ENCODE data around the gene MAN2C1.

DNA sequence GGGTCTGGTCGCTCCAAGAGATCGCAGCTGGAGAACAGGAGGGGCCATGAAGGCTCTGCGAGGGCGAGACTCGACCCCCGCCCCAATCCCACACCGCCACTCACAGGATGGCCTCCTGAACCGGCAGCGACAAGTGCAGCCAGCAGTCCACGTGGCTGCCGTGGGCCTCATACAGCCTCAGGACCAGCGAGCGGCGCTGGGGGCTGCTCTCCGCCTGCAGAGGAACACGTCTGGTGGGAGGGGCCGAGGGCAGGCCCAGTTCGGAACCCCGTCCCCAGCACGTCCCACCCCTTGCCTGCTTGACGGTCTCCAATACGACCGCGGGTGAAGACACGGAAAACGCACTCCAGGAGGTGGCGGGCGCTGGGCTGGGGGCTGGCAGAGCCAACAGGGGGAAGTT, 12.4 kb downstream of the MAN2C1 start:
- TF ChIP-seq, protein P1, sequence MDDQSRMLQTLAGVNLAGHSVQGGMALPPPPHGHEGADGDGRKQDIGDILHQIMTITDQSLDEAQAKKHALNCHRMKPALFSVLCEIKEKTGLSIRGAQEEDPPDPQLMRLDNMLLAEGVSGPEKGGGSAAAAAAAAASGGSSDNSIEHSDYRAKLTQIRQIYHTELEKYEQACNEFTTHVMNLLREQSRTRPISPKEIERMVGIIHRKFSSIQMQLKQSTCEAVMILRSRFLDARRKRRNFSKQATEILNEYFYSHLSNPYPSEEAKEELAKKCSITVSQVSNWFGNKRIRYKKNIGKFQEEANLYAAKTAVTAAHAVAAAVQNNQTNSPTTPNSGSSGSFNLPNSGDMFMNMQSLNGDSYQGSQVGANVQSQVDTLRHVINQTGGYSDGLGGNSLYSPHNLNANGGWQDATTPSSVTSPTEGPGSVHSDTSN (CRISPR knock-in tag; IDR thresholded peaks at IDR 0.05), result no peak
- TF ChIP-seq ZBTB1 (tag by site-specific recombination; IDR thresholded peaks at IDR 0.05), result no peak
- no peak for TF ChIP-seq ZEB2 (tag by site-specific recombination; IDR thresholded peaks at IDR 0.05)
- no peak for TF ChIP-seq ZNF133 (tag by site-specific recombination; IDR thresholded peaks at IDR 0.05)
- TF ChIP-seq, protein P2, sequence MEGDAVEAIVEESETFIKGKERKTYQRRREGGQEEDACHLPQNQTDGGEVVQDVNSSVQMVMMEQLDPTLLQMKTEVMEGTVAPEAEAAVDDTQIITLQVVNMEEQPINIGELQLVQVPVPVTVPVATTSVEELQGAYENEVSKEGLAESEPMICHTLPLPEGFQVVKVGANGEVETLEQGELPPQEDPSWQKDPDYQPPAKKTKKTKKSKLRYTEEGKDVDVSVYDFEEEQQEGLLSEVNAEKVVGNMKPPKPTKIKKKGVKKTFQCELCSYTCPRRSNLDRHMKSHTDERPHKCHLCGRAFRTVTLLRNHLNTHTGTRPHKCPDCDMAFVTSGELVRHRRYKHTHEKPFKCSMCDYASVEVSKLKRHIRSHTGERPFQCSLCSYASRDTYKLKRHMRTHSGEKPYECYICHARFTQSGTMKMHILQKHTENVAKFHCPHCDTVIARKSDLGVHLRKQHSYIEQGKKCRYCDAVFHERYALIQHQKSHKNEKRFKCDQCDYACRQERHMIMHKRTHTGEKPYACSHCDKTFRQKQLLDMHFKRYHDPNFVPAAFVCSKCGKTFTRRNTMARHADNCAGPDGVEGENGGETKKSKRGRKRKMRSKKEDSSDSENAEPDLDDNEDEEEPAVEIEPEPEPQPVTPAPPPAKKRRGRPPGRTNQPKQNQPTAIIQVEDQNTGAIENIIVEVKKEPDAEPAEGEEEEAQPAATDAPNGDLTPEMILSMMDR (tag by site-specific recombination; IDR thresholded peaks at IDR 0.05), result no peak
- no peak for TF ChIP-seq FEZF1 (tag by site-specific recombination; IDR thresholded peaks at IDR 0.05)
- TF ChIP-seq, protein P3, sequence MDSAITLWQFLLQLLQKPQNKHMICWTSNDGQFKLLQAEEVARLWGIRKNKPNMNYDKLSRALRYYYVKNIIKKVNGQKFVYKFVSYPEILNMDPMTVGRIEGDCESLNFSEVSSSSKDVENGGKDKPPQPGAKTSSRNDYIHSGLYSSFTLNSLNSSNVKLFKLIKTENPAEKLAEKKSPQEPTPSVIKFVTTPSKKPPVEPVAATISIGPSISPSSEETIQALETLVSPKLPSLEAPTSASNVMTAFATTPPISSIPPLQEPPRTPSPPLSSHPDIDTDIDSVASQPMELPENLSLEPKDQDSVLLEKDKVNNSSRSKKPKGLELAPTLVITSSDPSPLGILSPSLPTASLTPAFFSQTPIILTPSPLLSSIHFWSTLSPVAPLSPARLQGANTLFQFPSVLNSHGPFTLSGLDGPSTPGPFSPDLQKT (IDR thresholded peaks at IDR 0.05; ENCODE audit: borderline replicate concordance, low read depth, low read length), result no peak
- no peak for TF ChIP-seq YY1 (tag by site-specific recombination; IDR thresholded peaks at IDR 0.05)
- TF ChIP-seq ZNF138 (tag by site-specific recombination; IDR thresholded peaks at IDR 0.05; ENCODE audit: borderline replicate concordance), result no peak
- TF ChIP-seq HOXD13 (CRISPR knock-in tag; IDR thresholded peaks at IDR 0.05; ENCODE audit: borderline replicate concordance), result no peak
- TF ChIP-seq ZNF654 (tag by site-specific recombination; IDR thresholded peaks at IDR 0.05; ENCODE audit: low read depth), result no peak
- no peak for TF ChIP-seq MEIS1 (CRISPR knock-in tag; IDR thresholded peaks at IDR 0.05; ENCODE audit: borderline replicate concordance)
